ENCODE results near the gene ATP6V0C.

ATP6V0C gene

GRCh38 chr16:2513405-2514332, at the start of gene ATP6V0C:
TSS of gene ATP6V0C (plus strand) at chr16:2513952. CDS start at chr16:2514104, 152 bp downstream.
- H3K4me1 ChIP-seq (ENCODE audit: control insufficient read depth, insufficient read depth, low read length), result peaks cover 8% of the 10 kb centered on the region
- H3K4me3 ChIP-seq (ENCODE audit: low read depth, low read length), result peak within 1 kb of the TSS; percentile 84
- H3K9ac ChIP-seq (ENCODE audit: low read depth, low read length), result peak within 1 kb of the TSS; percentile 87

GRCh38 chr16:2464333-2464732, 49.4 kb upstream of the ATP6V0C start:
- Histone ChIP-seq H3K9ac (ENCODE audit: low read depth, low read length) (no peak overlapping the region), H3K27me3 (ENCODE audit: control insufficient read depth, insufficient read depth, low read length) (no peaks in the 10 kb centered on the region), H3K36me3 (ENCODE audit: control insufficient read depth, insufficient read depth, low read length) (peaks cover 30% of the 10 kb centered on the region), H3K4me1 (ENCODE audit: control insufficient read depth, insufficient read depth, low read length) (peaks cover 7% of the 10 kb centered on the region), H3K4me3 (ENCODE audit: low read depth, low read length) (no peak overlapping the region), H3K9me3 (ENCODE audit: control insufficient read depth, insufficient read depth, low read length) (no peaks in the 10 kb centered on the region)

More at GRCh38 chr16:2513405-2514332, at the start of gene ATP6V0C:
- no peaks in the 10 kb centered on the region for H3K36me3 ChIP-seq (ENCODE audit: control insufficient read depth, insufficient read depth, low read length)
- H3K27me3 ChIP-seq (ENCODE audit: control insufficient read depth, insufficient read depth, low read length), result no peaks in the 10 kb centered on the region
- no peaks in the 10 kb centered on the region for H3K9me3 ChIP-seq (ENCODE audit: control insufficient read depth, insufficient read depth, low read length)

GRCh38 chr16:2465653-2466415, 47.9 kb upstream of the ATP6V0C start:
- no peak overlapping the region for H3K4me3 ChIP-seq (ENCODE audit: low read depth, low read length)
- no peaks in the 10 kb centered on the region for H3K9me3 ChIP-seq (ENCODE audit: control insufficient read depth, insufficient read depth, low read length)
- H3K36me3 ChIP-seq (ENCODE audit: control insufficient read depth, insufficient read depth, low read length), result peaks cover 29% of the 10 kb centered on the region
- no peak overlapping the region for H3K9ac ChIP-seq (ENCODE audit: low read depth, low read length)
- peaks cover 11% of the 10 kb centered on the region for H3K4me1 ChIP-seq (ENCODE audit: control insufficient read depth, insufficient read depth, low read length)
- H3K27me3 ChIP-seq (ENCODE audit: control insufficient read depth, insufficient read depth, low read length), result peaks cover 6% of the 10 kb centered on the region

- Histone ChIP-seq H3K4me1 (ENCODE audit: control insufficient read depth, insufficient read depth, low read length) (peaks cover 11% of the 10 kb centered on the region), H3K27me3 (ENCODE audit: control insufficient read depth, insufficient read depth, low read length) (peaks cover 8% of the 10 kb centered on the region), H3K4me3 (ENCODE audit: low read depth, low read length) (peak overlapping the region; percentile 43), H3K9ac (ENCODE audit: low read depth, low read length) (peak overlapping the region; percentile 37), H3K9me3 (ENCODE audit: control insufficient read depth, insufficient read depth, low read length) (no peaks in the 10 kb centered on the region), H3K36me3 (ENCODE audit: control insufficient read depth, insufficient read depth, low read length) (peaks cover 19% of the 10 kb centered on the region)
Measured at GRCh38 chr16:2466667-2467527, 46.9 kb upstream of the ATP6V0C start.

- Histone ChIP-seq H3K36me3 (ENCODE audit: control insufficient read depth, insufficient read depth, low read length) (peaks cover 12% of the 10 kb centered on the region), H3K4me1 (ENCODE audit: control insufficient read depth, insufficient read depth, low read length) (peaks cover 11% of the 10 kb centered on the region), H3K9me3 (ENCODE audit: control insufficient read depth, insufficient read depth, low read length) (no peaks in the 10 kb centered on the region), H3K27me3 (ENCODE audit: control insufficient read depth, insufficient read depth, low read length) (peaks cover 11% of the 10 kb centered on the region), H3K4me3 (ENCODE audit: low read depth, low read length) (peak overlapping the region; percentile 43), H3K9ac (ENCODE audit: low read depth, low read length) (peak overlapping the region; percentile 38)
Measured at GRCh38 chr16:2467528-2468232, 46.1 kb upstream of the ATP6V0C start.

GRCh38 chr16:2468233-2468724, 45.5 kb upstream of the ATP6V0C start:
- H3K9ac ChIP-seq (ENCODE audit: low read depth, low read length), result peak overlapping the region; percentile 38
- peaks cover 10% of the 10 kb centered on the region for H3K36me3 ChIP-seq (ENCODE audit: control insufficient read depth, insufficient read depth, low read length)
- H3K4me3 ChIP-seq (ENCODE audit: low read depth, low read length), result peak overlapping the region; percentile 43
- no peaks in the 10 kb centered on the region for H3K9me3 ChIP-seq (ENCODE audit: control insufficient read depth, insufficient read depth, low read length)
- peaks cover 15% of the 10 kb centered on the region for H3K27me3 ChIP-seq (ENCODE audit: control insufficient read depth, insufficient read depth, low read length)
- peaks cover 11% of the 10 kb centered on the region for H3K4me1 ChIP-seq (ENCODE audit: control insufficient read depth, insufficient read depth, low read length)

- Histone ChIP-seq H3K27me3 (ENCODE audit: control insufficient read depth, insufficient read depth, low read length) (peaks cover 16% of the 10 kb centered on the region), H3K9me3 (ENCODE audit: control insufficient read depth, insufficient read depth, low read length) (no peaks in the 10 kb centered on the region), H3K9ac (ENCODE audit: low read depth, low read length) (peak overlapping the region; percentile 38), H3K4me3 (ENCODE audit: low read depth, low read length) (peak overlapping the region; percentile 43), H3K4me1 (ENCODE audit: control insufficient read depth, insufficient read depth, low read length) (peaks cover 11% of the 10 kb centered on the region), H3K36me3 (ENCODE audit: control insufficient read depth, insufficient read depth, low read length) (peaks cover 7% of the 10 kb centered on the region)
Measured at GRCh38 chr16:2468725-2469398, 44.9 kb upstream of the ATP6V0C start.

GRCh38 chr16:2469399-2470233, 44.1 kb upstream of the ATP6V0C start:
- Histone ChIP-seq H3K27me3 (ENCODE audit: control insufficient read depth, insufficient read depth, low read length) (peaks cover 16% of the 10 kb centered on the region), H3K36me3 (ENCODE audit: control insufficient read depth, insufficient read depth, low read length) (peaks cover 6% of the 10 kb centered on the region), H3K4me3 (ENCODE audit: low read depth, low read length) (peak overlapping the region; percentile 22), H3K9me3 (ENCODE audit: control insufficient read depth, insufficient read depth, low read length) (no peaks in the 10 kb centered on the region), H3K9ac (ENCODE audit: low read depth, low read length) (no peak overlapping the region), H3K4me1 (ENCODE audit: control insufficient read depth, insufficient read depth, low read length) (peaks cover 11% of the 10 kb centered on the region)

- H3K4me3 ChIP-seq (ENCODE audit: low read depth, low read length), result no peak overlapping the region
- H3K4me1 ChIP-seq (ENCODE audit: control insufficient read depth, insufficient read depth, low read length), result peaks cover 11% of the 10 kb centered on the region
- no peak overlapping the region for H3K9ac ChIP-seq (ENCODE audit: low read depth, low read length)
- no peaks in the 10 kb centered on the region for H3K9me3 ChIP-seq (ENCODE audit: control insufficient read depth, insufficient read depth, low read length)
- H3K27me3 ChIP-seq (ENCODE audit: control insufficient read depth, insufficient read depth, low read length), result peaks cover 16% of the 10 kb centered on the region
- peaks cover 6% of the 10 kb centered on the region for H3K36me3 ChIP-seq (ENCODE audit: control insufficient read depth, insufficient read depth, low read length)
Measured at GRCh38 chr16:2470234-2470601, 43.5 kb upstream of the ATP6V0C start.

- Histone ChIP-seq H3K27me3 (ENCODE audit: control insufficient read depth, insufficient read depth, low read length) (peaks cover 16% of the 10 kb centered on the region), H3K36me3 (ENCODE audit: control insufficient read depth, insufficient read depth, low read length) (peaks cover 4% of the 10 kb centered on the region), H3K9me3 (ENCODE audit: control insufficient read depth, insufficient read depth, low read length) (no peaks in the 10 kb centered on the region), H3K4me3 (ENCODE audit: low read depth, low read length) (peak overlapping the region; percentile 26), H3K9ac (ENCODE audit: low read depth, low read length) (no peak overlapping the region), H3K4me1 (ENCODE audit: control insufficient read depth, insufficient read depth, low read length) (peaks cover 11% of the 10 kb centered on the region)
Measured at GRCh38 chr16:2470603-2471015, 43.1 kb upstream of the ATP6V0C start.

Data from iPS-15b (cell line).